Measurements from ENCODE around the gene PAK1IP1.
"Not testable (repeated sequence)": the region's sequence is repeated elsewhere in the genome, so short reads cannot be mapped to it uniquely, and the experiment has no call there.

The PAK1IP1 gene

DNA sequence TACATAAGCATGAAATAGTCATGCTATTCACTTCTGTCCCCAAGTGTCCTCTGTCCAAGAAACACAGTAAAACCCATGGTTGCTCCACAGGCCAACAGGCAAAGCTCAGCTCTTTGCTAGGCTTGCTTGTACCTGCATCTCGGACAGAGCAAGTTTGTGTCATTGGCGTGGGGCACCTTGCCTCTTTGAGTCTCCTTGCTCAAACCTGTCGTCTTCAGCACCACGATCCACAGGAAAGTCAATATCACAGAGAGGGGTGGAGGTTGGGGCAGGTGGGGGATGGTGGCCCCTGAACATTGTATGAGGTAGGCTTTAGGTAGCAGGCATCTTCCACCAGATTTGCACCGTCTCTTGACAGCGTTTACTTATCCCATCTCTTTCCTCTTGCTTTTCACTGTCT is 48.7 kb downstream of the PAK1IP1 start:
- DNase-seq (ENCODE audit: low spot score) = no peak

GRCh38 chr6:10745116-10745515 is 50.3 kb downstream of the PAK1IP1 start:
- no peak for DNase-seq (ENCODE audit: low spot score)

DNA sequence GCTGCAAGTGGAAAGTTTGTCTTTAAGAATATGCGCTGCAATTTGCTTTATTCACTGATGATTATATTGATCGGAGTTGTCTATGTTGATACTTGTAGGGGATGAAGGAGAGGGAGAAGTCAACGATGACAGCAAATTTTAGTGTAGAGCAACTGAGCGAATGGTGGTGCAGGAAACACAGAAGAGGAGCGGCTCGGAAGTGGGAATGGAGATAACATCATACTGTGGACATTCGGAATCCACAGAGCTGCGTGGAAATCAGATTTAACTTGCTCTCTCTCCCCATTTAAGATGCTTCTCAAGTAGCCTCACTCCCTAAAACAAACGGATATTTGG is 52.1 kb downstream of the PAK1IP1 start:
- no peak for DNase-seq (ENCODE audit: low spot score)

DNA sequence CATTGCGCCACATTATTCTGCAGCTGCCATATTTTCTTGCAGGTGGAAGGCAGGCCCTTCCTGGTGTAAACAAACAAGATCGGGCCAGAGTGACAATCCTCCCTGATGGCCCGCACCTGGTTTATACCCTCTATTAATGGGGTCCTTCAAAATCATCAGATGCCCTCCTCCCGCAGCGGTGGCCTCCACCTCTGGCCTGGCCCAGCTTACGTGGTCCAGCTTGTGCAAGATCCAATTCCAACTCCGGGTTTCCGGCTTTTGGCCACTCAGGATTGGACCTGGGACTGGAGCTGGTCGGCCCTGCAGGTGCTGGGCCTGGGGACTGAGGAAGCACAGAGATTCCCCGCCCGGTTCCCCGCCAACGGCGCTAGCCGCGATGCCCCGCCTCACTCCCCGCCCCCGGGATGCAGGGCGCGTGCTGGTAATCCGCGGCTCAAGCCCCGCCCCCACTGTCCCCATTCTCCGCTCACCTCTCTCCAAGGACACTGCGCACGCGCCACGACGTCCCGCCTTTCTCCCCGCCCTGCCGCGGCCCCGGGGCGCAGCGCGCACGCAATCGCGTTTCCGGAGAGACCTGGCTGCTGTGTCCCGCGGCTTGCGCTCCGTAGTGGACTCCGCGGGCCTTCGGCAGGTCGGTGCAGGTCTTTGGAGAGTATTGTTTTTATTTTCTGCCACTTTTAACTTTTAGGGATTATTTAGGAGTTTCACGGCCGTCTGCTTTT is 52.6 kb downstream of the PAK1IP1 start, which contains the start of gene TMEM14B:
TMEM14B (plus strand) TSS at position 555 of the 722 bp plus-strand sequence. CDS start 1,441 bp downstream, outside the sequence.
- peak; percentile 98 for DNase-seq (ENCODE audit: low spot score)

DNA sequence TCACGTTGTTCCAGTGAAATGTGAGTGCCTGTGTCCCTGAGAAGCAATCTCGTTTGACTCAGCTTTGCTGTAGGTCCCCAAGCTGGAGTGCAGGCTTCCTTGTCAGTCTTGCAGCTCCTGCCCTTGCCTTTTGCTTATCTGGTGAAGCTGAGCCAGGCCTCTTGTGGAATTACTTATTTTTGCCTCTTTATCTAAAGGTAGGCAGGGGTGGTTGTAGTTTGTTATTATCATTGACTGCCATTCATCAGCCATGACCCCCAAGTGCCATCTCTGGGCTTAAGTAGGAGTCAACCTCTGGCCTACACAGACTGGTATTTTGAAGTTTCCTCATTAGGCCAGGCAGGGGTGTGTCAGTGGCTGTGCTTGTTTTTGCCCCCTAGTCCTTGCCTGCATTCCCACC is 55.0 kb downstream of the PAK1IP1 start:
- peak; percentile 79 for DNase-seq (ENCODE audit: low spot score)

DNA sequence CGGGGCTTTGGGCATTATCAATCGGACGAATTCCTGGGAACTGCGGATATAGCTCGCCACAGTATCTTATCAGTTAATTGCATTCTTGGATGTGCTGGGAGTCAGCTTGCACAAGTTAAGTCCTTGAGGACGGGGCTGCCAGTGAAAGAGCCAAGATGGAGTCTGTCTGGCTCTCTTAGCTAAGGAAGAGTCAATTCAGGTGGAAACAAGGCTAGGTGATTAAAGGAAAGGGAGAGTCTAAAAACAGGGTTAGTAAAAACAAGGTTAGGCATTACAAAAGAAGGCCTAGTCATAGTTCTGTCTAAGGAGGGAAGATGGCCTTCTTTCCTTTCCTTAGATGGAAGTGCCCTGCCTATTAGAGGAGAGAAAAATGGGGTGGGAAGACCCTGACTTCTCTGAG is 55.8 kb downstream of the PAK1IP1 start:
- not testable (repeated sequence) for DNase-seq (ENCODE audit: low spot score)

DNA sequence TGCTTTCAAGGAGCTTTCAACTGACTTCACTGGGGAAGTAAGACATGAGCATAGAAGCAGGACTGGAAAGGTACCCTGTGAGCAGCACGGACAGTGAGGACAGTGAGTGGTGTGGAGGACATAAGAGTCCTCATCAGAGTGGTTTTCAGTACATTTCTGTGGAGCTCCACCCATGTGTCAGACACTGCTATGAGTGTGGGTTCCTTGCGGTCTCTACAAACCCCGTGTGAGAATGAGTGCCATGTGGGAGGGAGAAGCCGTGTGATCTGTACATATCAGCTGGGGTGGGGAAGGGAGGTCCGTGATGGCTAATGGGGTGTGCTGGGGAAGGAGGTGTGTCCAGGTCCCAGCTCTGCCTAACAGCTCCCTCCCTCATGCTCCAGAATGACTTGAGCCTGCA is 57.0 kb downstream of the PAK1IP1 start:
- peak; percentile 63 for DNase-seq (ENCODE audit: low spot score)

GRCh38 chr6:10756085-10756484 is 61.3 kb downstream of the PAK1IP1 start:
- no peak for DNase-seq (ENCODE audit: low spot score)

Data from hematopoietic multipotent progenitor cell treated with erythropoietin and hydrocortisone succinate and interleukin-3 and kit ligand, for 15 days (in vitro differentiated cells).